IPS DF 19.7 (cell line): ENCODE measurements around the gene NKD2.
"Not testable (repeated sequence)": the region's sequence is repeated elsewhere in the genome, so short reads cannot be mapped to it uniquely, and the experiment has no call there.

Experiments used
- DNase-seq: peaks from one replicate; pipeline ENCODE4 v3.0.0-alpha.2; 2013; ENCODE audit warnings: low read depth, low spot score

The NKD2 gene

GRCh38 chr5:1068895-1069719 is 60.5 kb downstream of the NKD2 start:
- no peak for DNase-seq

GRCh38 chr5:1069720-1070088 is 61.1 kb downstream of the NKD2 start:
- DNase-seq, result no peak

GRCh38 chr5:1073239-1074102 is 64.9 kb downstream of the NKD2 start:
- no peak for DNase-seq

- no peak for DNase-seq
These were observed 65.6 kb downstream of the NKD2 start for GRCh38 chr5:1074226-1074625.

GRCh38 chr5:1074816-1075554 is 66.4 kb downstream of the NKD2 start:
- no peak for DNase-seq

GRCh38 chr5:1075555-1075881 is 66.9 kb downstream of the NKD2 start:
- DNase-seq, result no peak

GRCh38 chr5:1075931-1076330 is 67.3 kb downstream of the NKD2 start:
- no peak for DNase-seq

- no peak for DNase-seq
These were observed 67.8 kb downstream of the NKD2 start for GRCh38 chr5:1076406-1076805.

- no peak for DNase-seq
These were observed 68.4 kb downstream of the NKD2 start for GRCh38 chr5:1077026-1077425.

GRCh38 chr5:1077491-1078020 is 69.0 kb downstream of the NKD2 start:
- DNase-seq, result no peak

- DNase-seq, result no peak
These were observed 69.6 kb downstream of the NKD2 start for GRCh38 chr5:1078206-1078605.

GRCh38 chr5:1078851-1079250 is 70.2 kb downstream of the NKD2 start:
- DNase-seq, result no peak

GRCh38 chr5:1079486-1079885 is 70.9 kb downstream of the NKD2 start:
- DNase-seq, result no peak

GRCh38 chr5:1079961-1080360 is 71.4 kb downstream of the NKD2 start:
- no peak for DNase-seq

- DNase-seq, result no peak
These were observed 71.8 kb downstream of the NKD2 start for GRCh38 chr5:1080432-1080831.

GRCh38 chr5:1081519-1081918 is 72.9 kb downstream of the NKD2 start:
- no peak for DNase-seq

- not testable (repeated sequence) for DNase-seq
These were observed 74.4 kb downstream of the NKD2 start for GRCh38 chr5:1083026-1083425.

GRCh38 chr5:1083823-1084605 is 75.4 kb downstream of the NKD2 start:
- DNase-seq, result no peak

- DNase-seq, result no peak
These were observed 76.8 kb downstream of the NKD2 start for GRCh38 chr5:1085391-1085790.

GRCh38 chr5:1086137-1086536 is 77.5 kb downstream of the NKD2 start:
- DNase-seq, result no peak

GRCh38 chr5:1086871-1087270 is 78.3 kb downstream of the NKD2 start:
- DNase-seq, result no peak
